Neural progenitor cell (in vitro differentiated cells): Measurements from ENCODE around the gene LMBR1.

Experiments
- EZH2 ChIP-seq: fragments of 200-600 bp; sonication (generic); IDR thresholded peaks from 2 replicates; pipeline ENCODE4 v1.6.1; 2017; ENCODE audit warnings: antibody characterized with exemption, mild to moderate bottlenecking, moderate library complexity
- EZH2phosphoT487 ChIP-seq: fragments of 200-600 bp; sonication (generic); IDR thresholded peaks from 2 replicates; pipeline ENCODE4 v1.6.1; 2017; ENCODE audit warnings: antibody characterized with exemption
- TF ChIP-seq, protein P1 (sequence below): fragments of 200-600 bp; sonication (generic); IDR thresholded peaks from 2 replicates; pipeline ENCODE4 v1.5.1; 2017; ENCODE audit warnings: antibody characterized with exemption, mild to moderate bottlenecking

DNA sequence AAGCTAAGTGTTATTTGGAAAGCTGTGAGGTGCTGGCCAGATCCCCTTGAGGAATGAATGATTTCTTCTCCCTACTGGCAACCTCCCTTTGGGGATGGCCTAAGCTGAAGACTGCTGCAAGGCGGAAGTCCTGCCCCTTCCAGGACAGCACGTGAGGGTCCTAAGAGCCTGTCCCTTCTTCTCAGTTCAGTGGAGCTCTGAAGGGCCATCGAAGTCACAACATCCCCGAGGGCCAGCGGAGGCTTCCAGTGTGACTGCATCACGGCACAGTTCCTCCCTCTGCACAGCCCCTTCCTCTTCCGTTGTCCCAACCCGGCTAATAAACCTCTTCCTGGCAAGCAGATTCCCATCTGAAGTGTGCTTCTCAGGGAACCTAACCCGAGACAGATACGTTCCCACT, 208.7 kb downstream of the LMBR1 start:
- TF ChIP-seq, protein P1, sequence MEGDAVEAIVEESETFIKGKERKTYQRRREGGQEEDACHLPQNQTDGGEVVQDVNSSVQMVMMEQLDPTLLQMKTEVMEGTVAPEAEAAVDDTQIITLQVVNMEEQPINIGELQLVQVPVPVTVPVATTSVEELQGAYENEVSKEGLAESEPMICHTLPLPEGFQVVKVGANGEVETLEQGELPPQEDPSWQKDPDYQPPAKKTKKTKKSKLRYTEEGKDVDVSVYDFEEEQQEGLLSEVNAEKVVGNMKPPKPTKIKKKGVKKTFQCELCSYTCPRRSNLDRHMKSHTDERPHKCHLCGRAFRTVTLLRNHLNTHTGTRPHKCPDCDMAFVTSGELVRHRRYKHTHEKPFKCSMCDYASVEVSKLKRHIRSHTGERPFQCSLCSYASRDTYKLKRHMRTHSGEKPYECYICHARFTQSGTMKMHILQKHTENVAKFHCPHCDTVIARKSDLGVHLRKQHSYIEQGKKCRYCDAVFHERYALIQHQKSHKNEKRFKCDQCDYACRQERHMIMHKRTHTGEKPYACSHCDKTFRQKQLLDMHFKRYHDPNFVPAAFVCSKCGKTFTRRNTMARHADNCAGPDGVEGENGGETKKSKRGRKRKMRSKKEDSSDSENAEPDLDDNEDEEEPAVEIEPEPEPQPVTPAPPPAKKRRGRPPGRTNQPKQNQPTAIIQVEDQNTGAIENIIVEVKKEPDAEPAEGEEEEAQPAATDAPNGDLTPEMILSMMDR, result no peak
- TF ChIP-seq EZH2 (no peak), EZH2phosphoT487 (no peak)
